Measurements from ENCODE around the gene ASIC2. TPM values are rescaled to one million over a fixed set of nuclear protein-coding genes. Genes with fewer than 3 reads are reported as not detected.

ASIC2 gene
- total RNA-seq, 2 donors from 2014 or later: 3.0 to 3.3 TPM

- DNase-seq: no peak
- Histone ChIP-seq H3K27ac (ENCODE audit: low read depth, low read length) (no peak overlapping the region), H3K4me3 (ENCODE audit: low read length) (no peak overlapping the region), H3K4me1 (ENCODE audit: control insufficient read depth, insufficient read depth, low read length) (no peaks in the 10 kb centered on the region), H3K9me3 (ENCODE audit: control insufficient read depth, low read length) (peaks cover 20% of the 10 kb centered on the region), H3K27me3 (ENCODE audit: control insufficient read depth, insufficient read depth, low read length, poor library complexity, severe bottlenecking) (no peaks in the 10 kb centered on the region), H3K9ac (ENCODE audit: extremely low read depth, low read length, poor library complexity, severe bottlenecking) (no peak overlapping the region), H3K36me3 (ENCODE audit: control insufficient read depth, insufficient read depth, low read length) (no peaks in the 10 kb centered on the region)
- 77% methylated on average over 2 of the region's 2 CpGs; no CpG with 5 or more reads in 1 of the 2 experiments for WGBS, 2 experiments (ENCODE audit: insufficient coverage in 1 of 2, insufficient read length in 1 of 2)
- Mint-ChIP-seq H3K27me3 (ENCODE audit: insufficient read depth) (peaks cover 5% of the 10 kb centered on the region), H3K9me3 (peaks cover 31% of the 10 kb centered on the region), H3K27ac (no peak overlapping the region), H3K4me3 (no peak overlapping the region), H3K4me1 (no peaks in the 10 kb centered on the region), H3K36me3 (ENCODE audit: low read depth) (no peaks in the 10 kb centered on the region)
- no peak for TF ChIP-seq CTCF (conservative IDR thresholded peaks at IDR 0.05)
Observed at GRCh38 chr17:32980230-32980629, 312.9 kb downstream of the ASIC2 start.

GRCh38 chr17:32976605-32977004, 316.5 kb downstream of the ASIC2 start:
- no peak for DNase-seq
- H3K9me3 ChIP-seq (ENCODE audit: control insufficient read depth, low read length): peaks cover 10% of the 10 kb centered on the region
- no peak overlapping the region for H3K27ac ChIP-seq (ENCODE audit: low read depth, low read length)
- WGBS, 2 experiments (ENCODE audit: insufficient coverage in 1 of 2, insufficient read length in 1 of 2): 94 to 100% methylated on average over 1 of the region's 1 CpG
- no peak overlapping the region for H3K4me3 ChIP-seq (ENCODE audit: low read length)
- no peak overlapping the region for H3K4me3 Mint-ChIP-seq
- H3K36me3 Mint-ChIP-seq (ENCODE audit: low read depth): no peaks in the 10 kb centered on the region
- H3K4me1 ChIP-seq (ENCODE audit: control insufficient read depth, insufficient read depth, low read length): no peaks in the 10 kb centered on the region
- no peaks in the 10 kb centered on the region for H3K27me3 ChIP-seq (ENCODE audit: control insufficient read depth, insufficient read depth, low read length, poor library complexity, severe bottlenecking)
- no peaks in the 10 kb centered on the region for H3K36me3 ChIP-seq (ENCODE audit: control insufficient read depth, insufficient read depth, low read length)
- H3K27ac Mint-ChIP-seq: no peak overlapping the region
- H3K9ac ChIP-seq (ENCODE audit: extremely low read depth, low read length, poor library complexity, severe bottlenecking): no peak overlapping the region
- peaks cover 16% of the 10 kb centered on the region for H3K9me3 Mint-ChIP-seq
- H3K27me3 Mint-ChIP-seq (ENCODE audit: insufficient read depth): peaks cover 3% of the 10 kb centered on the region
- TF ChIP-seq CTCF (conservative IDR thresholded peaks at IDR 0.05): no peak
- H3K4me1 Mint-ChIP-seq: no peaks in the 10 kb centered on the region

- Histone ChIP-seq H3K4me3 (ENCODE audit: low read length) (no peak overlapping the region), H3K27me3 (ENCODE audit: control insufficient read depth, insufficient read depth, low read length, poor library complexity, severe bottlenecking) (no peaks in the 10 kb centered on the region), H3K9me3 (ENCODE audit: control insufficient read depth, low read length) (peaks cover 5% of the 10 kb centered on the region), H3K36me3 (ENCODE audit: control insufficient read depth, insufficient read depth, low read length) (no peaks in the 10 kb centered on the region), H3K27ac (ENCODE audit: low read depth, low read length) (no peak overlapping the region), H3K4me1 (ENCODE audit: control insufficient read depth, insufficient read depth, low read length) (no peaks in the 10 kb centered on the region), H3K9ac (ENCODE audit: extremely low read depth, low read length, poor library complexity, severe bottlenecking) (no peak overlapping the region)
- 70 to 88% methylated on average over 3 to 4 of the region's 4 CpGs for WGBS, 2 experiments (ENCODE audit: insufficient coverage in 1 of 2, insufficient read length in 1 of 2)
- no peak overlapping the region for H3K4me3 Mint-ChIP-seq
- no peak for TF ChIP-seq CTCF (conservative IDR thresholded peaks at IDR 0.05)
- H3K27ac Mint-ChIP-seq: no peak overlapping the region
- H3K36me3 Mint-ChIP-seq (ENCODE audit: low read depth): no peaks in the 10 kb centered on the region
- DNase-seq: no peak
- H3K9me3 Mint-ChIP-seq: peaks cover 12% of the 10 kb centered on the region
- H3K27me3 Mint-ChIP-seq (ENCODE audit: insufficient read depth): peaks cover 3% of the 10 kb centered on the region
- H3K4me1 Mint-ChIP-seq: no peaks in the 10 kb centered on the region
Observed at GRCh38 chr17:32976131-32976530, 317.0 kb downstream of the ASIC2 start.

Data from endodermal cell (in vitro differentiated cells).